ENCODE measurements around the gene TMEM132E. TPM values are rescaled to one million over a fixed set of nuclear protein-coding genes. Genes with fewer than 3 reads are reported as not detected.

TMEM132E gene
- total RNA-seq, 6 experiments from 2014 or later = 0.31 to 0.56 (median 0.43) TPM

DNA sequence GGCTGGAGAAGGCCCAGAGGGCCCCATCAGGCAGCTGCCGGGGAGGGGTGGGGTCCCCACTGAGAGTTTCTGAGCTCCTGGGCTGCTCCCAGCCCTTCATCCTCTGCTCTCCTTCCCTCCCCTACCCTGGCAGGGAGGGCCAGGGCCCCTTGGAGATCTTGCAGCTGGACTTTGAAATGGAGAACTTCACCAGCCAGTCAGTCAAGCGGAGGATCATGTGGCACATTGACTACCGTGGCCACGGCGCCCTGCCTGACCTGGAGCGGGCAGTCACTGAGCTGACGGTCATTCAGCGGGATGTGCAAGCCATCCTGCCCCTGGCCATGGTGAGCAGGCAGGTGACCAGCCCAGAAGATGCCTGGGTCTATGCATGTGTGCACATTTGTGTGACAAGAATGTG, 49.5 kb downstream of the TMEM132E start:
- Histone ChIP-seq H3K27me3 (no peaks in the 10 kb centered on the region), H3K27ac (no peak overlapping the region), H3K9me3 (no peaks in the 10 kb centered on the region), H3K36me3 (no peaks in the 10 kb centered on the region), H3K4me3 (no peak overlapping the region), H3K4me1 (no peaks in the 10 kb centered on the region)
- DNase-seq = no peak
- WGBS (ENCODE audit: insufficient coverage, low coverage, low lambda C conversion rate, missing lambda C conversion rate) = 80% methylated on average over 1 of the region's 8 CpGs
- intact Hi-C loops (cut with DNase I) = no loop called here
- TF ChIP-seq, protein P1, sequence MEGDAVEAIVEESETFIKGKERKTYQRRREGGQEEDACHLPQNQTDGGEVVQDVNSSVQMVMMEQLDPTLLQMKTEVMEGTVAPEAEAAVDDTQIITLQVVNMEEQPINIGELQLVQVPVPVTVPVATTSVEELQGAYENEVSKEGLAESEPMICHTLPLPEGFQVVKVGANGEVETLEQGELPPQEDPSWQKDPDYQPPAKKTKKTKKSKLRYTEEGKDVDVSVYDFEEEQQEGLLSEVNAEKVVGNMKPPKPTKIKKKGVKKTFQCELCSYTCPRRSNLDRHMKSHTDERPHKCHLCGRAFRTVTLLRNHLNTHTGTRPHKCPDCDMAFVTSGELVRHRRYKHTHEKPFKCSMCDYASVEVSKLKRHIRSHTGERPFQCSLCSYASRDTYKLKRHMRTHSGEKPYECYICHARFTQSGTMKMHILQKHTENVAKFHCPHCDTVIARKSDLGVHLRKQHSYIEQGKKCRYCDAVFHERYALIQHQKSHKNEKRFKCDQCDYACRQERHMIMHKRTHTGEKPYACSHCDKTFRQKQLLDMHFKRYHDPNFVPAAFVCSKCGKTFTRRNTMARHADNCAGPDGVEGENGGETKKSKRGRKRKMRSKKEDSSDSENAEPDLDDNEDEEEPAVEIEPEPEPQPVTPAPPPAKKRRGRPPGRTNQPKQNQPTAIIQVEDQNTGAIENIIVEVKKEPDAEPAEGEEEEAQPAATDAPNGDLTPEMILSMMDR (IDR thresholded peaks at IDR 0.05) = no peak
- no peak for TF ChIP-seq POLR2A (IDR thresholded peaks at IDR 0.05)
- no peak for ATAC-seq

DNA sequence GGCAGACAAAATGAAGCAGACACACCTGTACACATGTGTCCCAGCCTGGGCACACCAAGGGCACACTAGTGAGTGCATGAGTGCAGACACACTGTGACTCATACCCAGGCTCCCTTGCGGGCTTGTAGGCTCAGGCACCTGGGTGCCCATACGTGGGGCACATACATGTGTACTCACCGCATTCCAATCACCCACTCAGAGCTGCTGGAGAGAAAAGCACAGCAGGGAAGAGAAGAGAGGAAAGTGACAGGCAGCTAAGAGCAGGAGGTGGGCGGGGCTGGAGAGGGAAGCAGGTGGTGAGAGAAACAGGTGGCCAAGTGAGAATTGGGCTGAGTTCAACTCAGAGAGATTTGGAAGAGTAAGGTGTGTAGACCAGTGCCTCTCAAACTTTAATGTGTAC, 54.0 kb downstream of the TMEM132E start:
- TF ChIP-seq, protein P1 (IDR thresholded peaks at IDR 0.05) = no peak
- no peak for TF ChIP-seq POLR2A (IDR thresholded peaks at IDR 0.05)
- no peak for ATAC-seq
- 28% methylated on average over 4 of the region's 4 CpGs for WGBS (ENCODE audit: insufficient coverage, low coverage, low lambda C conversion rate, missing lambda C conversion rate)
- Histone ChIP-seq H3K4me3 (no peak overlapping the region), H3K27ac (no peak overlapping the region), H3K27me3 (peaks cover 0 to 9% of the 10 kb centered on the region in 2 donors), H3K36me3 (no peaks in the 10 kb centered on the region), H3K4me1 (peaks cover 0 to 8% (median 0%) of the 10 kb centered on the region in 4 donors), H3K9me3 (no peaks in the 10 kb centered on the region)
- intact Hi-C loops (cut with DNase I) = loop anchor here (10.0 kb wide), 2 partner anchors 99 to 209 kb away; no protein-coding TSS in a partner anchor
- DNase-seq = peak in 1 of 3 donors; percentile 9

DNA sequence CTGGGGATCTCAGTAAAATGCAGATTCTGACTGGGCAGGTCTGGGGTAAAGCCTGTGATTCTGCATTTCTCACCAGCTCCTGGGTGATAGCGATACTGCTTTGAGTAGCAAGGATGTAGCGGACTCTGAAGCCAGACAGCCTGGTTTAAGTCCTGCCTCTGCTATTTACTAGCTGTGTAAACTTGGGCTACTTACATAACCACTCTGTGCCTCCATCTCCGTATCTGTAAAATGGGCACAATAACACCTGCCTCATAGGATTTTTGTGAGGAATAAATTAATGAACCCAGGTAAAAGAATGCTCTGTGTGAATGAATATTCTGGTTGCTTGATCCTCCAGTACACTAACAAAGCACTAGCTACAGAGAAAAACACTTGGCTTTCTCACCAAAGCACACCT, 54.4 kb downstream of the TMEM132E start:
- 70% methylated on average over 2 of the region's 3 CpGs for WGBS (ENCODE audit: insufficient coverage, low coverage, low lambda C conversion rate, missing lambda C conversion rate)
- TF ChIP-seq, protein P1 (IDR thresholded peaks at IDR 0.05) = no peak
- no peak for TF ChIP-seq POLR2A (IDR thresholded peaks at IDR 0.05)
- peaks cover 0 to 8% (median 0%) of the 10 kb centered on the region in 4 donors for H3K4me1 ChIP-seq
- no peak overlapping the region for H3K4me3 ChIP-seq
- DNase-seq = no peak
- H3K9me3 ChIP-seq = no peaks in the 10 kb centered on the region
- H3K27me3 ChIP-seq = peaks cover 0 to 14% of the 10 kb centered on the region in 2 donors
- H3K36me3 ChIP-seq = no peaks in the 10 kb centered on the region
- intact Hi-C loops (cut with DNase I) = loop anchor here (10.0 kb wide), 2 partner anchors 99 to 209 kb away; no protein-coding TSS in a partner anchor
- H3K27ac ChIP-seq = no peak overlapping the region
- ATAC-seq = no peak

DNA sequence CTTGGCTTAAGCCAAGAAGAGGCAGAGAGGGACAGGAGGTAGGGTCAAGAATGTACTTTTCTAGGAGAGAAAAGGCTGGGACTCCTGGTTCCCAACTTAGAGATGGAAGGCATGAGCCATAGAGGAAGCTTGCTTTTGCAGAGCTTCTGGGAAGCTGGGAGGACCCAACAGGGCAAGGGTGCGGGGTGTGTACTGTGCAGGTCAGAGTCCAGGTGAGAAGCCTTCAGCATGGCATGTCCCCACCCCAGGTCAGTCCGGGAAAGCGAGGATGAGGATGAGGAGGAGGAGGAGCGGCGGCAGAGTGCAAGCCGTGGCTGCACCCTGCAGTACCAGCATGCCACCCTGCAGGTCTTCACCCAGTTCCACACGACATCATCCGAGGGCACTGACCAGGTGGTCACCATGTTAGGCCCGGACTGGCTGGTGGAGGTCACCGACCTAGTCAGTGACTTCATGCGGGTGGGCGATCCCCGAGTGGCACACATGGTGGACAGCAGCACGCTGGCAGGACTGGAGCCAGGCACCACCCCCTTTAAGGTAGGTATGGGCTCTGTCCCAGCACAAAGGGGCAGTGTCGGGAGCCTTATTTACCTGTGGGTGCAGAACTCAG, 55.3 kb downstream of the TMEM132E start:
- ATAC-seq (no peak), DNase-seq (peak in 1 of 3 donors; percentile 50)
- H3K27me3 ChIP-seq = peaks cover 0 to 14% of the 10 kb centered on the region in 2 donors
- H3K9me3 ChIP-seq = no peaks in the 10 kb centered on the region
- H3K4me3 ChIP-seq = no peak overlapping the region
- 38% methylated on average over 2 of the region's 15 CpGs for WGBS (ENCODE audit: insufficient coverage, low coverage, low lambda C conversion rate, missing lambda C conversion rate)
- no peak for TF ChIP-seq POLR2A (IDR thresholded peaks at IDR 0.05)
- TF ChIP-seq, protein P1 (IDR thresholded peaks at IDR 0.05) = no peak
- H3K36me3 ChIP-seq = no peaks in the 10 kb centered on the region
- peaks cover 0 to 8% (median 0%) of the 10 kb centered on the region in 4 donors for H3K4me1 ChIP-seq
- no peak overlapping the region for H3K27ac ChIP-seq
- intact Hi-C loops (cut with DNase I) = loop anchor here (5.0 to 10.0 kb wide), 3 partner anchors 92 to 210 kb away; no protein-coding TSS in a partner anchor

Data from right lobe of liver (tissue), 6 donors.